ENCODE results near the gene WDR1. TPM values are rescaled to one million over a fixed set of nuclear protein-coding genes. Genes with fewer than 3 reads are reported as not detected.

The WDR1 gene
- total RNA-seq, 1 experiment from 2014 or later: 223 TPM

GRCh38 chr4:10066206-10066605 is 50.4 kb downstream of the WDR1 start:
- H4K20me1 ChIP-seq (ENCODE audit: insufficient read depth): no peaks in the 10 kb centered on the region
- H3K4me3 ChIP-seq (replicated peaks in 1 of 2; ENCODE audit: low read depth in 1 of 2, low read length in 2 of 2): no peak overlapping the region
- no peak overlapping the region for H2AFZ ChIP-seq (ENCODE audit: low read depth, low read length, poor library complexity, severe bottlenecking)
- 0 out of 4 replicates have a peak, but pooled peaks cover 0 to 3% of the 10 kb centered on the region in 2 experiments for H3K4me1 ChIP-seq (ENCODE audit: control insufficient read depth in 1 of 2, insufficient read depth in 2 of 2, low read length in 2 of 2)
- RAD21 ChIA-PET (ENCODE audit: low non-redundant PET in 1 of 2, low total read pairs in 2 of 2, uncharacterized antibody in 2 of 2, unreplicated experiment in 2 of 2): no interaction called here
- no peak for TF ChIP-seq FOSL1 (IDR thresholded peaks at IDR 0.05; ENCODE audit: low read depth)
- TF ChIP-seq EZH2 (IDR thresholded peaks at IDR 0.05): no peak
- TF ChIP-seq RAD21 (IDR thresholded peaks at IDR 0.05; ENCODE audit: low read depth): no peak
- no peak for TF ChIP-seq CBX3 (IDR thresholded peaks at IDR 0.05; ENCODE audit: low read depth)
- TF ChIP-seq SIN3A (IDR thresholded peaks at IDR 0.05; ENCODE audit: low read depth): no peak
- no peak for TF ChIP-seq ZNF274 (IDR thresholded peaks at IDR 0.05; ENCODE audit: low read depth, low read length)
- TF ChIP-seq ZFX (IDR thresholded peaks at IDR 0.05): no peak
- TF ChIP-seq POLR2AphosphoS5 (IDR thresholded peaks at IDR 0.05; ENCODE audit: low read depth, low read length): no peak
- TF ChIP-seq, protein P1, sequence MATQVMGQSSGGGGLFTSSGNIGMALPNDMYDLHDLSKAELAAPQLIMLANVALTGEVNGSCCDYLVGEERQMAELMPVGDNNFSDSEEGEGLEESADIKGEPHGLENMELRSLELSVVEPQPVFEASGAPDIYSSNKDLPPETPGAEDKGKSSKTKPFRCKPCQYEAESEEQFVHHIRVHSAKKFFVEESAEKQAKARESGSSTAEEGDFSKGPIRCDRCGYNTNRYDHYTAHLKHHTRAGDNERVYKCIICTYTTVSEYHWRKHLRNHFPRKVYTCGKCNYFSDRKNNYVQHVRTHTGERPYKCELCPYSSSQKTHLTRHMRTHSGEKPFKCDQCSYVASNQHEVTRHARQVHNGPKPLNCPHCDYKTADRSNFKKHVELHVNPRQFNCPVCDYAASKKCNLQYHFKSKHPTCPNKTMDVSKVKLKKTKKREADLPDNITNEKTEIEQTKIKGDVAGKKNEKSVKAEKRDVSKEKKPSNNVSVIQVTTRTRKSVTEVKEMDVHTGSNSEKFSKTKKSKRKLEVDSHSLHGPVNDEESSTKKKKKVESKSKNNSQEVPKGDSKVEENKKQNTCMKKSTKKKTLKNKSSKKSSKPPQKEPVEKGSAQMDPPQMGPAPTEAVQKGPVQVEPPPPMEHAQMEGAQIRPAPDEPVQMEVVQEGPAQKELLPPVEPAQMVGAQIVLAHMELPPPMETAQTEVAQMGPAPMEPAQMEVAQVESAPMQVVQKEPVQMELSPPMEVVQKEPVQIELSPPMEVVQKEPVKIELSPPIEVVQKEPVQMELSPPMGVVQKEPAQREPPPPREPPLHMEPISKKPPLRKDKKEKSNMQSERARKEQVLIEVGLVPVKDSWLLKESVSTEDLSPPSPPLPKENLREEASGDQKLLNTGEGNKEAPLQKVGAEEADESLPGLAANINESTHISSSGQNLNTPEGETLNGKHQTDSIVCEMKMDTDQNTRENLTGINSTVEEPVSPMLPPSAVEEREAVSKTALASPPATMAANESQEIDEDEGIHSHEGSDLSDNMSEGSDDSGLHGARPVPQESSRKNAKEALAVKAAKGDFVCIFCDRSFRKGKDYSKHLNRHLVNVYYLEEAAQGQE (IDR thresholded peaks at IDR 0.05; ENCODE audit: low read depth): no peak
- TF ChIP-seq TCF7L2 (IDR thresholded peaks at IDR 0.05; ENCODE audit: borderline replicate concordance, extremely low read depth, insufficient read depth, insufficient read length): no peak
- TF ChIP-seq, protein P2, sequence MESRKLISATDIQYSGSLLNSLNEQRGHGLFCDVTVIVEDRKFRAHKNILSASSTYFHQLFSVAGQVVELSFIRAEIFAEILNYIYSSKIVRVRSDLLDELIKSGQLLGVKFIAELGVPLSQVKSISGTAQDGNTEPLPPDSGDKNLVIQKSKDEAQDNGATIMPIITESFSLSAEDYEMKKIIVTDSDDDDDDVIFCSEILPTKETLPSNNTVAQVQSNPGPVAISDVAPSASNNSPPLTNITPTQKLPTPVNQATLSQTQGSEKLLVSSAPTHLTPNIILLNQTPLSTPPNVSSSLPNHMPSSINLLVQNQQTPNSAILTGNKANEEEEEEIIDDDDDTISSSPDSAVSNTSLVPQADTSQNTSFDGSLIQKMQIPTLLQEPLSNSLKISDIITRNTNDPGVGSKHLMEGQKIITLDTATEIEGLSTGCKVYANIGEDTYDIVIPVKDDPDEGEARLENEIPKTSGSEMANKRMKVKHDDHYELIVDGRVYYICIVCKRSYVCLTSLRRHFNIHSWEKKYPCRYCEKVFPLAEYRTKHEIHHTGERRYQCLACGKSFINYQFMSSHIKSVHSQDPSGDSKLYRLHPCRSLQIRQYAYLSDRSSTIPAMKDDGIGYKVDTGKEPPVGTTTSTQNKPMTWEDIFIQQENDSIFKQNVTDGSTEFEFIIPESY (IDR thresholded peaks at IDR 0.05; ENCODE audit: extremely low read depth, insufficient replicate concordance, low read length): no peak
- no peaks in the 10 kb centered on the region for H3K27me3 ChIP-seq (ENCODE audit: insufficient read depth, low read length)
- no peak overlapping the region for H3K4me2 ChIP-seq (ENCODE audit: low read length)
- H3K9me3 ChIP-seq (ENCODE audit: control insufficient read depth in 1 of 2, insufficient read depth in 1 of 2, low read depth in 1 of 2, low read length in 2 of 2): no peaks in the 10 kb centered on the region
- CTCF ChIA-PET: no interaction called here
- H3K9ac ChIP-seq (ENCODE audit: low read length): no peak overlapping the region
- no peak overlapping the region for H3K27ac ChIP-seq (ENCODE audit: low read depth, low read length)
- H3K79me2 ChIP-seq (ENCODE audit: insufficient read depth, low read length): no peaks in the 10 kb centered on the region
- no peaks in the 10 kb centered on the region for H3K9me2 ChIP-seq (ENCODE audit: insufficient read depth)
- BruUV-seq (replicated peaks): no TSS peak
- no peak for ATAC-seq
- intact Hi-C loops (cut with micrococcal nuclease): no loop called here
- DNase-seq (ENCODE audit: low read depth, low spot score): no peak
- H3K36me3 ChIP-seq (ENCODE audit: control insufficient read depth in 1 of 2, insufficient read depth in 2 of 2, low read length in 2 of 2): no peaks in the 10 kb centered on the region
- POLR2A ChIA-PET: no interaction called here
